Stimulated activated CD8-positive, alpha-beta memory T cell treated with anti-CD3 and anti-CD28 coated beads, Interleukin-15, amount 100 ng/mL, for 48 hours (primary cell): ENCODE measurements around the gene ZC3HAV1L.
A peak's percentile ranks its signal among the peaks of the same experiment; 100 is the strongest.
"Not testable (repeated sequence)": the region's sequence is repeated elsewhere in the genome, so short reads cannot be mapped to it uniquely, and the experiment has no call there.

Experiments
- DNase-seq, 2 donors: peaks; one replicate each; pipeline ENCODE4 v3.0.0-alpha.2; 2020; ENCODE audit warnings: low read depth in 2 of 2

The ZC3HAV1L gene

GRCh38 chr7:139054101-139054500 is 18.3 kb upstream of the ZC3HAV1L start:
- DNase-seq: no peak

GRCh38 chr7:139051655-139052054 is 15.8 kb upstream of the ZC3HAV1L start:
- no peak for DNase-seq

- no peak for DNase-seq
Observed at GRCh38 chr7:139049936-139050335, 14.1 kb upstream of the ZC3HAV1L start.

GRCh38 chr7:139049111-139049510 is 13.3 kb upstream of the ZC3HAV1L start:
- DNase-seq: no peak

GRCh38 chr7:139047970-139048369 is 12.1 kb upstream of the ZC3HAV1L start:
- DNase-seq: no peak

GRCh38 chr7:139046143-139046542 is 10.3 kb upstream of the ZC3HAV1L start:
- no peak for DNase-seq

- no peak for DNase-seq
Observed at GRCh38 chr7:139044813-139045794, 9.3 kb upstream of the ZC3HAV1L start.

- peak; percentile 60 to 63 for DNase-seq
Observed at GRCh38 chr7:139043823-139044812, 8.3 kb upstream of the ZC3HAV1L start.

GRCh38 chr7:139041378-139042085 is 5.7 kb upstream of the ZC3HAV1L start:
- DNase-seq: no peak

GRCh38 chr7:139038691-139039090 is 2.8 kb upstream of the ZC3HAV1L start:
- no peak for DNase-seq

- DNase-seq: no peak
Observed at GRCh38 chr7:139036901-139037300, 1.1 kb upstream of the ZC3HAV1L start.

GRCh38 chr7:139034855-139035585 is 822 bp downstream of the ZC3HAV1L start:
- DNase-seq: peak; percentile 8 to 17

GRCh38 chr7:139034336-139034735 is 1.5 kb downstream of the ZC3HAV1L start:
- no peak for DNase-seq

GRCh38 chr7:139033346-139034114 is 2.3 kb downstream of the ZC3HAV1L start:
- no peak for DNase-seq

- DNase-seq: no peak
Observed at GRCh38 chr7:139032473-139032872, 3.4 kb downstream of the ZC3HAV1L start.

GRCh38 chr7:139029353-139029752 is 6.5 kb downstream of the ZC3HAV1L start:
- no peak for DNase-seq

GRCh38 chr7:139026551-139026950 is 9.3 kb downstream of the ZC3HAV1L start:
- DNase-seq: no peak

GRCh38 chr7:139025861-139026260 is 10.0 kb downstream of the ZC3HAV1L start:
- DNase-seq: not testable (repeated sequence)

GRCh38 chr7:139023076-139023475 is 12.8 kb downstream of the ZC3HAV1L start:
- no peak for DNase-seq

- DNase-seq: no peak
Observed at GRCh38 chr7:139022286-139022685, 13.6 kb downstream of the ZC3HAV1L start.
